GM12872 (cell line): ENCODE measurements around the gene UBE2E3.

Experiments
- CTCF ChIP-seq: IDR thresholded peaks from 3 replicates; pipeline ENCODE4 v1.5.1; 2011; ENCODE audit warnings: low read depth, mild to moderate bottlenecking, low read length, moderate library complexity; ENCODE audit not compliant: insufficient read depth

The UBE2E3 gene

GRCh38 chr2:181105562-181105961 lies 125.2 kb downstream of the UBE2E3 start:
- TF ChIP-seq CTCF: no peak

- TF ChIP-seq CTCF: no peak
Observed at GRCh38 chr2:181106229-181106628, 125.8 kb downstream of the UBE2E3 start.

- no peak for TF ChIP-seq CTCF
Observed at GRCh38 chr2:181106789-181107627, 126.6 kb downstream of the UBE2E3 start.

- no peak for TF ChIP-seq CTCF
Observed at GRCh38 chr2:181107628-181107945, 127.2 kb downstream of the UBE2E3 start.

GRCh38 chr2:181111059-181111458 lies 130.7 kb downstream of the UBE2E3 start:
- no peak for TF ChIP-seq CTCF

GRCh38 chr2:181112916-181113315 lies 132.5 kb downstream of the UBE2E3 start:
- no peak for TF ChIP-seq CTCF
